GM18867 (cell line): ENCODE data around the gene MEIS3.

Experiments
- ATAC-seq: cut with Tn5 transposase; IDR thresholded peaks from one replicate; pipeline ENCODE4 v1.9.1; 2021; ENCODE audit warnings: mild to moderate bottlenecking, moderate library complexity; ENCODE audit not compliant: unreplicated experiment

The MEIS3 gene

DNA sequence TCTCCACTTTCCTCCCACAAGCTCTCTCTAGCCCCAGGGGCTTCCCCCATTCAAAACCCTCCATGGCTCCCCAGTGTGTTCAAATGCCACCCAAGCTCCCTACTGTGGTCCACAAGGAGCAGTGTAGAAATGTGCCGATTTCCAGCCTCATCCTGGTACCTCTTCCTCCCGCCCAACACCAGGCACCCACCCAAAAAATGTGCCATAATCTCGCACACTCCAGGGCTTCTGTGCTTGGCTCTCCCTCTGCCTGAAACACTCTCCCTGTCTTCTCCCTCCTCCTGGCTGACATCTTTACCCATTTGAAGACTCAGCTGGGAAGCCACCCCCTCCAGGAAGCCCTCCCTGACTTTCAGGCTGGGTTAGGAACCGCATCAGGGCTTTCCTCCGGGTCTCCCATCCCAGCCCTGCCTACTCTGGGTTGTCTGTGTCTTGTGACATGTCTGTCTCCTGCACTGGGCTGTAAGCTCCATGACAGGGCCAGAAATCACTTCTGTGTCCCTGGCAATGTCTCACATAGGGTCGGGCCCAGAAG lies 16.6 kb upstream of the MEIS3 start:
- ATAC-seq: no peak

GRCh38 chr19:47435196-47435595 lies 15.9 kb upstream of the MEIS3 start:
- no peak for ATAC-seq

DNA sequence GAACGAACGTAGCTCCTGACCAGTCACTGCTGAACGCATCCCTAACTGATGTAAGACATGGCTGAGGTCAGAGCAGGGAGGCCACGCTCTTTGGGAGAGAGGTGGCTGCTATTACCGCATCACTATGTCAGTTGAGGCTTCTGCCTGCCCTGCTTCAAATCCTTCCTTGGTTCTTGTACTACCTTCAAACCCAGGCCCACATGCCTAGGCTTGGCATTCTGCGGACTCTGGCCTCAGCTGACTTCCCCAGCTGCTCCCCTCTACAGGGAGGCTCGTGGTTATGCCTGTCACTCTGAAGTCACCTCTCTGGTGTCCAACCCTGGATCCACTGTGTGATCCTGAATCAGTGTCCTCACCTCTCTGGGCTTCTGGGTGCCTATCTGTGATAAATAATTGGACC lies 14.8 kb upstream of the MEIS3 start:
- no peak for ATAC-seq

DNA sequence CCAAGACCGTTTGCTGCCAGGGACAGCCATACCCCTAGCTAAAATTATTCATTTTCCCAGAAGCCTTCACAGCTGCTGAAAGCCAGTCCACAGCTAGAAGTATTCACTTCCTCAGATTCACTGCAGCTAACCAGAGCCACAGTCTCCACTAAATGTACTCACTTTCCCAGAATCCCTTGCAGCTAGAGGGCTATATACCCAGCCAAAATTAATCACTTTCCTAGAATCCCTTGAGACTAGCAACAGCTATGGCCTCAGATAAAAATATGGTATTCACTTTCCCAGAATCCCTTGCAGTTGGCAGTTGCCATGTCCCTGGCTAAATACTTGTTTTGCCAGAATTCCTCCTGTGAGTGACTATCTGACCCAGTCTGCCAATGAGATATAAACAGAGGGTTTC lies 13.8 kb upstream of the MEIS3 start:
- ATAC-seq: no peak

GRCh38 chr19:47432499-47432898 lies 13.2 kb upstream of the MEIS3 start:
- no peak for ATAC-seq

- no peak for ATAC-seq
These were observed 12.8 kb upstream of the MEIS3 start for GRCh38 chr19:47432091-47432490.

DNA sequence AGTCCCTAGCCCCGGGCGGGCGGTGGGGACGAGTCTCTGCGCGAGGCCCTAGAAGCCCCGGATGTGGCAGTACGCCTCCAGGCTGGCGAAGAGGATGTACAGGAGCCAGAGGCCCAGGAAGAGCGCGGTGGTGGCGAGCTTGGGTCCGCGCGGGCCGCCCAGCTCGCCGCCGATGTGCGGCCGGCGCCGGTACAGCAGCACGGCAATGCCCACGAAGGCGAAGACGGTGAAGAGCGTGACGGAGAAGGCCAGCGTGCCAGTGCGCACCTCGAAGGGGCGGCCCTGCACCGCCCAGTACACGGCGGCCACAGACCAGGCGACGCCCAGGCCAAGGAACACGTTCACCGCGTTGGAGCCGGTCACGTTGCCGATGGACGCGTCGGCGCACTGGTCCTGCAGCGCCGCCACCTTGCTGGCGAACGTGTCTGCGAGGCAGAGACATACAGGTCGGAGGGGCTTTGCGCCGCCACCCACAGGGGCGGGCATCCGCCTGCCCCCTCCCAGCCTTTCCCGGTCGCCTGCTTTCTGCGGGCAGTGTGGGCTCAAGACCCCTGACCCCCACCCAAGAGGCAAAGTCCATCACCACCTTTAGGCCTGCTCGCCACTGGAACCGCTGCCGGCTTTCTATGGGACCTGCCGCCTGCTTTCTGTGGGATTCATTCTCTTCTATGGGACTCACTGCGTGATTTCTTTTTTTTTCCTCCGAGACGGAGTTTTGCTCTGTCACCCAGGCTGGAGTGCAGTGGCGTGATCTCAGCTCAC lies 10.9 kb upstream of the MEIS3 start:
- no peak for ATAC-seq

GRCh38 chr19:47429140-47429793 lies 9.9 kb upstream of the MEIS3 start:
- no peak for ATAC-seq

DNA sequence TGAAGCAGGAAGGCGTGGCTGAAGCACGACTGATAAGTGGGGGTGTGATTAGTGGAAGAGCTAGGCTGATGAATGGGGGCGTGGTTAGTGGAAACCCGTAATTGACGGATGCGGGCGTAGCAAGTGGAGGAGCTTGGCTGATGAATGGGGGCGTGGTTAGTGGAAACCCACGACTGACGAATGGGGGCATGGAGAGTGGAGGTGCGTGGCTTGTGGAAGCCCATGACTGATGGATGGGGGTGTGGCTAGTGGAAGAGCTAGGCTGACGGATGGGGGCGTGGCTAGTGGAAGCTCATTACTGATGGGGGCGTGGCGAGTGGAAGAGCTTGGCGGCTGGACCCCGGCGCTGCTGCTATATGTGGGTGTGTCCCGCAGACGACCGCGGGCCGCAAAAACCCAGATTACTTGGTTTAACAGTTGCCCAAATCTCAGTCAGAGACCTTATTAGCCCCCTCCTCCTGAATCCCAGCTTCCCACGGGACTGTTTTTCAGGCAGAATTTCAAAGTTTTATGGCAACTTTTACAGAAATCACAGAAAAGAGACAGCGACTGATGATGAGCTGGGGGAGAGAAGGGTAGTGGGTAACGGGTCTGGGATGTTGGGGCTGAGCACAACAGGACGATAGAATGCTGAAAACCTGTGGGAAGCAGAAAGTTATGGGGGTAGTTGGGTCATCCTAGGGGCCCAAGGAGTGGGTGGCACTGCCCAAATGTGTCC lies 9.0 kb upstream of the MEIS3 start:
- ATAC-seq: peak; percentile 62

DNA sequence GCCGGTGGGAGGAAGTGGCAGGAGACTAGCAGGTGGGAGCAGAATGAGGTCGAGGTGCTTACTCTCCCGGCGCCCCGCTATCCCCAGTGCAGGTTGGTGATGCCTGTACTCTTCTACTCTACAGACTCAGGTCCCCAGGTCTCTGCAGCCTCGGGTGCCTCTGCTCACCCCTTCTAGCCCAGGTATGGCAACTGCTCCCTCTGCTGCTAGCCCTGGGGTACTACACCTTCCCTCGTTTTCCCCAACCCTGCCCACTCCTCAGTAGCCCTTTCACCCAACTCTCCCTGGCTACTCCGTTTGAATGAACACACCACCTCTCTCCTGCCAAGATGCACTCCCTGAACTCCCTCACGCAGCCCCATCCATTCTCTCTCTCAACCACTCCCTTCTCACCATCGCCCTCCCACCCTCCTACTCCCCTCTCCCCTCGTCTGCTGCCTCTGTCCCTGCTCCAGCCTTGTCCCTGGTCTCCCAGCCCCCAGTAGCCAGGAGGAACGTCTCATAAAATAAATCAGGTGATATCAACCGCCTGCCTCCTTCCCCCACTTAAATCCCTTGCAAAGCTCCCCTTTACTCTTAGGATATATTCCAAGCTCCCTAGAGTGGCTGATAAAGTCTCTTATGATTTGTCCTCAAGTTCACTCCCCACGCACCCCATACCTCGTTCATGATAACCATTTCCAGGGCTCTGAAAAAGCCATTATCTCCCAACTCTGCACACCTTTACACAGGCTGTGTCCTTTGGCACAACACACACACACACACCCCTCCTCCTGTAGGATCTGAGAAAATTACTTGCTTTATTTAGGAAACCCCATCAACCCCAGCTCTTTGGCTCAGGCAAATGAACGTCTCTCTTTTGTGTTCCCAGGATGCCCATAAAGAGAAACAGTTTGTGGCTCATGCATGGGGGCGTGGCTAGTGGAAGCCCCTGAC lies 8.2 kb upstream of the MEIS3 start:
- ATAC-seq: no peak

DNA sequence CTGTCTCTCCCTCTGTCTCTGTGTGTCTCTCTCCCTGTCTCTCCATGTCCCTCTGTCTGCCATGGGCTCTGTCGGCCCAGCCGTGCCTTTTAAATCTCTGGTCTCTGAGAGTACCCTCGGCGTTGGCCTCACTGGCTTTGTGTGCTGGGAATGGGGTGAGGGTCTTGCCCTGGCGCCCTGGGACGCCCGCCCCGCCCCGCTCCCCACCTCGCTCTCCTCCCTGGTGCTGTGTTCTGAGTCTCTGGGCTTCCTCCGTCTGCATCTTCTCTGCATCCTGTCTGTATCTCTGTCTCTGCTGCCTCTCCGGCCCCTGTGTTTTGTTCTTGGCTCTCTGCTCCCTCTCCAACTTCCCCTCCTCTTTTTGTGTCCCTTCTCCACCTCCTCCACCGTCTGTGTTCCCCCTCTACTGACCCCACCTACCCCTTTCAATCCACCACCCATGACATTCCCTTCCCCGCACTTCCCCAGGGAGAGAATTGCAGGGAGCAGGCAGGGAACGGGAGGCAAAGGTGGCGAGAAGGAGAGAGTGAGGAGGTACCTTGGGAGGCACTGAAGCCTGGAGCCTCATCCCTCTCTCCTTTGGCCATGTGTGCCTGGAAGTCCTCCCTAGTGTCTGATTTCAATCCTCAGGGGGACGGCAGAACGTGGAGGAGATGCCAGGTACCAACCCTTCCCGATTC lies 4.0 kb upstream of the MEIS3 start:
- no peak for ATAC-seq

DNA sequence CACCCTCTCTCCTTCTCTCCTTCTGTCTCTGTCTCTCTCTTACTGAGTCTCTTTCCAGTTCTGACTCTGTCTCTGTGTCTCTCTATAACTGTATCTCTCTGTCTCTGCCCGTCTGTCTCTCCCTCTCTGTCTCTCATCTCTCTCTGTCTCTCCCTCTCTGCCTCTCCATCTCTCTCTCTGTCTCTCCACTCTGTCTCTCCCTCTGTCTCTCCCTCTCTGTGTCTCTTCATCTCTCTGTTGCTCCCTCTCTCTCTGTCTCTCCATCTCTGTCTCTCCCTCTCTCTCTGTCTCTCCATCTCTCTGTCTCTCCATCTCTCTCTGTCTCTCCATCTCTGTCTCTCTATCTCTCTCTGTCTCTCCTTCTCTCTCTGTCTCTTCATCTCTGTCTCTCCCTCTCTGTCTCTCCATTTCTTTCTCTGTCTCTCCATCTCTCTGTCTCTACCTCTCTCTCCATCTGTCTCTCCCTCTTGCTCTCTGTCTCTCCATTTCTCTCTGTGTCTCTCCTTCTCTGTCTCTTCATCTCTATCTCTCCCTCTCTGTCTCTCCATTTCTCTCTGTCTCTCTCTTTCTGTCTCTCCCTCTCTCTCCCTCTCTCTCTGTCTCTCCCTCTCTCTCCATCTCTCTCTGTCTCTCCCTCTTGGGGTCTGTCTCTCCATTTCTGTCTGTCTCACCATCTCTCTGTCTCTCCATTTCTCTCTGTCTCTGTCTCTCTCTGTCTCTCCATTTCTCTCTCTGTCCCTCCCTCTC lies 3.3 kb upstream of the MEIS3 start:
- ATAC-seq: no peak

- no peak for ATAC-seq
These were observed 2.6 kb upstream of the MEIS3 start for GRCh38 chr19:47421844-47422395.

DNA sequence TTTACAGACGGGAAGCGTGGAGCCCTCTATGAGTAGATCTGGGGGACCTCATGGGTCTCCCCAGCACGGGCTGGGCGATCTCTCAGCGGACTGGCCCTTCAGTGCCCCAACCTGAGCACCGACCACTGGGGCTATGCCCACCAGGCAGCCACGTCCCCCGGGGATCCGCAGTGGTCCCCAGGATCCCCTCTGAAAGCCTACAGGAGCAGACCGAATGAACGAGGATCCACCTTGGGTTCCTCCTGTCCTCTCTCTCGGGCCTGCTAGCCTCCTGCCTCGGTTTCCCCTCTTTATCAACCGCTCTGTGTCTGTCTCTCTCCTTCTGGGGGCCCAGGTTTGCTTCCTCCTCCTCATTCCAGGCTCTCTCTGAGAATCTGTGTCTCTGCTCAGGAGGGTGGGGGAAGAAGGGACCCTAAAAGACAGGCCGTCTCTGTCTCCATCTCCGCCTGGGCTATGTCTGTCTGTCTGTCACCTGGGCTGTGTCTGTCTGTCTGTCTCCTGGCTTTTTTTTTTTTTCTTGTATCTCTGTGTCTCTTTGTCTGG lies 2.0 kb upstream of the MEIS3 start:
- ATAC-seq: no peak

GRCh38 chr19:47419789-47420188 lies 462 bp upstream of the MEIS3 start:
- no peak for ATAC-seq

- no peak for ATAC-seq
These were observed 666 bp downstream of the MEIS3 start for GRCh38 chr19:47418692-47419029.

GRCh38 chr19:47417746-47418691 lies 1.3 kb downstream of the MEIS3 start:
- no peak for ATAC-seq
